GM18519 (cell line): ENCODE measurements around the gene METTL25.
"Not testable (repeated sequence)": the region's sequence is repeated elsewhere in the genome, so short reads cannot be mapped to it uniquely, and the experiment has no call there.

Experiments
- ATAC-seq: cut with Tn5 transposase; IDR thresholded peaks from one replicate; pipeline ENCODE4 v1.9.1; 2021; ENCODE audit warnings: mild to moderate bottlenecking, moderate library complexity; ENCODE audit not compliant: unreplicated experiment, low FRiP score

Gene METTL25, protein sequence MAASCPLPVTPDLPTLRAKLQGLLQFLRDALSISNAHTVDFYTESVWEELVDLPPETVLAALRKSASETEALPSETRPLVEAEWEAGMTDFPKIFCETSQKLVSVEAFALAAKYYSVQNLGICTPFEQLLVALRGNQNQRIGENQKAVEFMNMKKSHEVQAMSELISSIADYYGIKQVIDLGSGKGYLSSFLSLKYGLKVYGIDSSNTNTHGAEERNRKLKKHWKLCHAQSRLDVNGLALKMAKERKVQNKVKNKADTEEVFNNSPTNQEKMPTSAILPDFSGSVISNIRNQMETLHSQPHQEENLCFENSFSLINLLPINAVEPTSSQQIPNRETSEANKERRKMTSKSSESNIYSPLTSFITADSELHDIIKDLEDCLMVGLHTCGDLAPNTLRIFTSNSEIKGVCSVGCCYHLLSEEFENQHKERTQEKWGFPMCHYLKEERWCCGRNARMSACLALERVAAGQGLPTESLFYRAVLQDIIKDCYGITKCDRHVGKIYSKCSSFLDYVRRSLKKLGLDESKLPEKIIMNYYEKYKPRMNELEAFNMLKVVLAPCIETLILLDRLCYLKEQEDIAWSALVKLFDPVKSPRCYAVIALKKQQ

DNA sequence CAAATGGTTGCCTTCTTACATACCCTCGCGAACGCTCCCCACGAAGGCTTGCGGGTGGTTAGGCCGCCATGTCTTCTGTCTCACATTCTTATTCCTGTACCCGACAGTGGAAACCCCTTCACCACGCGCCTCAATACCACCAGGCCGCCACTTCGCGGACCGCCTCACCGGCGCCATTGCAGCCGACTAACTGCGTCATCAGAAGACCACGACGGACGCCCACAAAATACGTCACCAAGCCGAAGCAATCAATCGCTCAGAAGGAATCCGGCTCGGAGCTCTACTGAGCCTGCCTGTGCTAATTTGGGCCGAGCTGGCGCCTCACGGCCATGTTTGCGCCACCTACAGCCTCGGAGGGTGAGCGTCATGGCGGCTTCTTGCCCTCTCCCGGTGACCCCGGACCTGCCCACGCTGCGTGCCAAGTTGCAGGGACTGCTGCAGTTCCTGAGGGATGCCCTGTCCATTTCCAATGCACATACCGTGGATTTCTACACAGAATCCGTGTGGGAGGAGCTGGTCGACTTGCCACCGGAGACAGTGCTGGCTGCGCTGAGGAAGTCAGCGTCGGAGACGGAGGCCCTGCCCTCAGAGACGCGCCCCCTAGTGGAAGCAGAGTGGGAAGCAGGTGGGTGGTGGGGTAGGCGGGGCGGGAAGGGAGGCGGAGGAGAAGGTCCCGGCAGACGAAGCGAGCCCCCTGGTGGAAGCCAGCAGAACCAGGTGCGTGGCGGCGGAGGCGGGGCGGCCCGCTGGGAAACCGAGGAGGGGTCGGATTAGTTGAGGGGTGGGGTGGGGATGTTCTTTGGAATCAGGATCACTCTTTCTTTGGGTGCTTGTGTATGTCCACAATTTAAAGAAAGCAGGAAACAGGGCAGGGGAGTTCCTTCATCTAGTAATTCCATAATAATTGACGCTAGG, at the start of gene METTL25, which contains the start of gene CCDC59:
Gene METTL25 (plus strand): TSS at position 330 of the 915 bp plus-strand sequence. CDS start 37 bp downstream, at position 367.
Gene CCDC59 (minus strand): TSS at position 188 of the 915 bp plus-strand sequence. CDS start 11 bp downstream, at position 177.
- peak; percentile 87 for ATAC-seq

DNA sequence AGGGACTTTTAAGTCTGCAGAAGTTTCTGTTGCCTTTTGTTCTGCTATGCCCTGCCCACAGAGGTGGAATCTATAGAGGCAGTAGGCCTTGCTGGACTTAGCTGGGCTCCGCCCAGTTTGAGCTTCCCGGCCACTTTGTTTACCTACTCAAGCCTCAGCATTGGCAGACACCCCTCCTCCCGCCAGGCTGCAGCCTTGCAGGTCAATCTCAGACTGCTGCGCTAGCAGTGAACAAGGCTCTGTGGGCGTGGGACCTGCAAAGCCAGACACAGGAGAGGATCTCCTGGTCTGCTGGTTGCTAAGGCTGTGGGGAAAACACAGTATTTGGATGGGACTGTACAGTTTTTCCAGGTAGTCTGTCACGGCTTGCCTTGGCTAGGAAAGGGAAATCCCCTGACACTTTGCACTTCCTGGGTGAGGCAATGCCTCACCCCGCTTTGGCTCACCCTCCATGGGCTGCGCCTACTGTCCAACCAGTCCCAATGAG, 43.9 kb upstream of the METTL25 start:
- ATAC-seq: no peak

DNA sequence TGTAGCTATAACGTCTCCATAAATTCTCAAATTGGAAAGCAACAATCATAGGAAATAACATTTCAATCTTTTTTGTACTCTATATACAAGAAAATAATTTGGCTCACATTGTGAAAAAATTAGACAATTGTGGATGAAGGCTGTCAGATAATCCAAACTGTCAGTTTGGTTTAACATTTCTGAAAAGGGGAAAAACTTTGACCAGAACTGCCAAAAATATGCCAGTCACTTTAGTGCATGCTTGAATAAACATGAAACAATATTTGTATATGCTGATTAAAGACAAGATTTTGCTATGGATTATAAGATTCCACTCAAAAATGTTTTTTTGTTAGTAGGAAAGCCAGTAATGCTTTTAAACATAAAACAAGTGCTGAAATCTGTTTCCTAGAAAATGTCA, 39.1 kb upstream of the METTL25 start:
- no peak for ATAC-seq

DNA sequence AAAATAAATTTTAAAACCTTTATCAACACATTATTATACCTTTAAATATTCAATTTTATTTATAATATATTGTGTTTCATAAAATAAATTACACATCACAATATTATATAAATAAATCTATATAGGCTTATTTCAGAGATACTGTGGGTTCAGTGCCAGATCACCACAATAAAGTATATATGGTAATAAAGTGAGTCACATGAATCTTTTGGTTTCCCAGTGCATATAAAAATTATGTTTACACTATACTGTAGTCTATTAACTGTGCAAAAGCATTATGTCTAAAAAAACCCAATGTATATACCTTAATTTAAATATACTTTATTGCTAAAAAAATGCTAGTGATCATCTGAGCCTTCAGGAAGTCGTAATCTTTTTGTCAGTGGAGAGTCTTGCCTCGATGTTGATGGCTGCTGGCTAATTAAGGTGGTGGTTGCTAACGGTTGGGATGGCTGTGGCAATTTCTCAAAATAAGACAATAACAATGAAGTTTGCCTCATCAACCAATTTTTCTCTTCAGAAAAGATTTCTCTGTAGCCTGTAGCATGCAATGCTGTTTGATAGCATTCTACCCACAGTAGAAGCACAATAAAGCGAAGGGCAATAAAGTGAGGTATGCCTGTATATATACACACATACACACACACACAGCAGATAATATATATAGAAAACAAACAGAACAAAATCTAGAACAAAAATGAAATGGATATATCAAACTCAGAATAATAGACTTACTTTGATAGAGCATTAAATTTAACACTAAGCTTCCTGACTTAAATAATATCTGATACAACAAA, 32.6 kb upstream of the METTL25 start:
- no peak for ATAC-seq

GRCh38 chr12:82326905-82327503, 31.3 kb upstream of the METTL25 start:
- peak; percentile 69 for ATAC-seq

- ATAC-seq: no peak
These were observed 30.5 kb upstream of the METTL25 start for GRCh38 chr12:82327861-82328260.

GRCh38 chr12:82329508-82329907, 28.8 kb upstream of the METTL25 start:
- ATAC-seq: no peak

DNA sequence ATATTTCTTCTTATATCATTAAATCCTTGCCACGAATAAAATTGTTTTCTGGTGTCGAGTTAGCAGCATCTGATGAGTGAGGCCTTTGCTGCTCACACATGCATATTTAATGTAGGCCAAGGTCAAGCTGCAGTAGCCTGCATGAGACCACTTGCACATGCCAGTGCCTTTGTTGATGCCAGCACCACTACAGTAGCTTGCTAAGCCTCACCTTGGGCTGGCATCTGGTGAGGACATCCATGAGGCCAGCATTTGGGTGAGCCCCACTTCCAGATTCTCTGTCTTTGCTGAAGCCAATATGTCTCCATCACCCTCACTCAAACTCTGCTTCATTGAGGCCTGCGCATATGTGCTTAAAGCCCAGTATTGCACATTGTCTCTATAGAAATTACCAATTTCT, 8.2 kb upstream of the METTL25 start:
- ATAC-seq: no peak

DNA sequence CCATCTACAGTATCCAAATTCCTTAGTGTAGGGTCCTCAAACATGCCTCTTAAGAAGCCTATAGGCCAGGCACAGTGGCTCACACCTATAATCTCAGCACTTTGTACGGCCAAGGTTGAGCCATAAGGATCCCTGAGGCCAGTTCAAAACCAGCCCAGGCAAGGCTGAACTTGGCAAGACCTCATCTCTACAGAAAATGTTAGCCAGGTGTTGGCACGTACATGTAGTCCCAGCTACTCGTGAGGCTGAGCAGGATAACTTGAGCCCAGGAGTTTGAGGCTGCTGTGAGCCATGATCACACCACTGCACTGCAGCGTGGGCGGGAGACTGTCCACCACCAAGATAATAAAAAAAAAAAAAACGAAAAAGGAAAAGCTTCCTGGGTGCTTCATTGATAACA, 6.9 kb upstream of the METTL25 start:
- no peak for ATAC-seq

DNA sequence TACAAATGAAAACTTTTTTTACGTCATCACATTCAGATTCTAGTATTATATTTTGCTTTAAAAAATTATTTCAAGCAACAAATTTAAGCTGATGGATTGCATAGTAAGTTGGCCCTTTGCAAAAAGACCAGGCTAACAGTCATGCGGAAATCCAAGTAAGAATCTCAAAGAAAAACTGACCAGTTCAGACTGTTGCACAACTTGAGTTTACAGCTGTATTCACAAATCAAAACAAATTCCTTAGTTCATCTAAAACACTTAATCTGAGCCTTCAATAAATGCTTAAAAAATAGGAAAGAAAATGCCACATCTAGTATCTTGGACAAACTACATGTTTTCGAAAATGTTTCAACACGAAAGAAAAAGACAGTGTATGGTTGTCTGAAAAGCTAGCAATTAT, 989 bp upstream of the METTL25 start:
- ATAC-seq: no peak

GRCh38 chr12:82357845-82358199, 507 bp upstream of the METTL25 start:
- ATAC-seq: no peak

DNA sequence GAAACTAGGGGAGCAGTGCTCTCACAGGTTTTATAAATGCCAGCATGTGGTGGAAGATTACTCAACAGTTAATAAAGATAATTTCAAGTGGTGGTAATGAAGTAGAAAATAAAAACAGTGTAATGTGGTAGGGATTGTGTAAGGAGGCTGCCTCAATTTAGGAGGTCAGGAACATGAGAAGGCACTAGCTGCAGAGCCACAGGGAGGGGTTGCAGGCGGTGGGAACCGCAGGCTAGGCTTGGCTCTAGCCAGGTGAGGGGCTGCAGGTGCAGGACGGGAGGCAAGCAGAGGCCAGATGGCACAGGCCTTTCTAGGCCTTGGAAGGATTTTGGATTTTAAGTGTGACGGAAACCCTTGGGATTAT, 768 bp downstream of the METTL25 start:
- peak; percentile 7 for ATAC-seq

- not testable (repeated sequence) for ATAC-seq
These were observed 2.5 kb downstream of the METTL25 start for GRCh38 chr12:82360834-82361233.

GRCh38 chr12:82361461-82361915, 3.2 kb downstream of the METTL25 start:
- ATAC-seq: no peak

DNA sequence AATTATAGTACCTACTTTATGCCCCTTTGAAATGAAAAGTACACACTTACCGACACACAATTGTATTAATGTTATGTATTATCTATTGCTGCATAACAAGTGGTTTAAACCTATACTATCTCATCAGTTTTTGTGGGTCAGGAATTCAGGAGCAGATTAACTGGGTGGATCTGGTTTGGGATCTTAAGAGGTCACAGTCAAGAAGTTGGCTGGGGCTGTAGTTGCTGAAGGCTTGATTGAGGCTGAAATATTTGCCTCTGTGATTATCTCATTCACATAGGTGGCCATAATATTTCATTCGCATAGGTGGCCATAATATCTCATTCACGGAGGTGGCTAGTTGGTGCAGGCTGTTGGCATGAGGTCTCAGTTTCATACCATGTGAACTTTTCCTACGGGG, 5.7 kb downstream of the METTL25 start:
- no peak for ATAC-seq

DNA sequence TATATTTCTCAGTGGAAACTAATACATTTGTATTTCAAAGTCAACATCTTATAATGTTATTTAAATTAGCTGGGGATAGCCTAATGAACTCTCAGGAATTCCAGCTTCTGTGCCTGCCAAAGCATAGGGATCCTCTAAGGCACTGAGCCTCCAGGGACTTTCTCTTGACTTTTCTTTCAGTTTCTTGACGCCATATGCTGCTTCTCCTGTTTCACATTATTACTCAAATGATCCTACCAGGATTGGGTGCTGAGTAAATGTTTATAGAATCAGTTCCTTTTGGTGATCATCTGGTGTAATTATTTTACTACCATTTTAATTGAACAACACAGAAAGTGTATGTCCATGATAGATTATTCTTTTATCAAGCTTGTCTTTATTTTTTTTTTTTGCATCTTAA, 7.9 kb downstream of the METTL25 start:
- ATAC-seq: no peak

- ATAC-seq: no peak
These were observed 16.9 kb downstream of the METTL25 start for GRCh38 chr12:82375201-82375600.

- no peak for ATAC-seq
These were observed 20.7 kb downstream of the METTL25 start for GRCh38 chr12:82378997-82379396.

DNA sequence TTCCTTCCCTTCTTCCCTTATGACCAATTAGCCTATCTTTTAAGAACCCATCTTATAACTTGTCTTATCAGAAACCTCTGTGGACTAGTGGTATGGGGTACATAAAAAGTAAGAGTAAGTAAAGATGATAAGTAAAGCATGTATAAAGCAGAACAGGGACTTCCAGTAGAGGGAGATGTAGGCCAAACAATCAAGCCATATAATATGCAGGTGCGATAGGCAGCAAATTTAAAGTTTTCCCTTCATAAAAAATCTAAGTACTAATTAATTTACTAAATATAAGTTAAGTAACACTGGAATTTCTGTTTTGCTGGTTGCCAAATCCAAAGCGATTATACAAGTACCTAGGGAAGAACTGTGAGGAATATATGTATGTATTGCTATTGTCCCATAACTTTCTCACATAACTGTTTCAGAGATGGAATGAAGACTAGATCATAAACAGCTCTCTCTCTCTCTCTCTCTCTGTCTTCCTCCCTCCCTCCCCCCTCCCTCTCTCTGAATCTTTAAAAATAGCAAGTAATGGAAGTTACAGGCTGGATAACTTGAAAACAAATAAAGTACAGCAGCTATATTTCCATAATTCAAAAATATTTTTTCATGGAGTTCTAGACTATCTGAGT, 25.7 kb downstream of the METTL25 start:
- no peak for ATAC-seq
